Gastrocnemius medialis (tissue), 4 donors: ENCODE data around the gene BBS5.

Source experiments
- CTCF ChIP-seq, 5 experiments: fragments of 450-650 bp in 3 of 5; fragments of 200-600 bp in 2 of 5; sonication (generic) in 2 of 5; IDR thresholded peaks in 4 of 5; conservative IDR thresholded peaks in 1 of 5; 1 replicate in 4 of 5; 2 replicates in 1 of 5; pipeline ENCODE4 v1.5.1; 2016 to 2019; ENCODE audit warnings: antibody characterized with exemption in 5 of 5, mild to moderate bottlenecking in 3 of 5, moderate library complexity in 3 of 5
- POLR2A ChIP-seq, 2 donors: fragments of 450-650 bp; IDR thresholded peaks; one replicate each; pipeline ENCODE4 v1.6.1; 2017; ENCODE audit warnings: antibody characterized with exemption in 2 of 2, mild to moderate bottlenecking in 2 of 2, moderate library complexity in 2 of 2

GRCh38 chr2:169523681-169524080 lies 44.4 kb downstream of the BBS5 start:
- no peak for TF ChIP-seq POLR2A (IDR thresholded peaks at IDR 0.05)
- no peak for TF ChIP-seq CTCF (IDR thresholded peaks at IDR 0.05 in 4 of 5, conservative IDR thresholded peaks at IDR 0.05 in 1 of 5)
